Astrocyte (in vitro differentiated cells and primary cell): ENCODE results near the gene CCDC81. TPM values are rescaled to one million over a fixed set of nuclear protein-coding genes. Genes with fewer than 3 reads are reported as not detected.
A peak's percentile ranks its signal among the peaks of the same experiment; 100 is the strongest.

Source experiments
- DNase-seq: peaks from one replicate; pipeline ENCODE4 v3.0.0-alpha.2; 2010; ENCODE audit warnings: low read depth
- FAIRE-seq: peaks from 2 replicates; lab custom pipeline; 2011; peaks lifted over from hg19 to GRCh38; lab: Jason Lieb, UNC
- H2AFZ ChIP-seq: 2 replicates; pipeline ENCODE4 v1.6.0; 2012; ENCODE audit warnings: low read depth, low read length, inconsistent platforms
- H3K27ac ChIP-seq: 2 replicates; pipeline ENCODE4 v1.5.1; 2011; ENCODE audit warnings: low read depth, low read length, inconsistent platforms
- H3K27me3 ChIP-seq: 2 replicates; pipeline ENCODE4 v1.6.0; 2011; ENCODE audit warnings: low read length, inconsistent platforms; ENCODE audit not compliant: insufficient read depth
- H3K36me3 ChIP-seq: 2 replicates; pipeline ENCODE4 v1.5.1; 2011; ENCODE audit warnings: low read length, inconsistent platforms; ENCODE audit not compliant: insufficient read depth
- H3K4me1 ChIP-seq: 2 replicates; pipeline ENCODE4 v1.5.1; 2011; ENCODE audit warnings: low read length, inconsistent platforms; ENCODE audit not compliant: insufficient read depth
- H3K4me2 ChIP-seq: 2 replicates; pipeline ENCODE4 v1.6.0; 2012; ENCODE audit warnings: low read length, inconsistent platforms
- H3K4me3 ChIP-seq: 2 replicates; pipeline ENCODE4 v1.5.1; 2011; ENCODE audit warnings: low read depth, mild to moderate bottlenecking, low read length, inconsistent platforms; ENCODE audit not compliant: insufficient read depth
- H3K79me2 ChIP-seq: 2 replicates; pipeline ENCODE4 v1.6.0; 2012; ENCODE audit warnings: mild to moderate bottlenecking, low read length, inconsistent platforms; ENCODE audit not compliant: insufficient read depth
- H3K9ac ChIP-seq: 2 replicates; pipeline ENCODE4 v1.6.0; 2012; ENCODE audit warnings: mild to moderate bottlenecking, low read length, inconsistent platforms
- H3K9me3 ChIP-seq: 2 replicates; pipeline ENCODE4 v1.5.1; 2012; ENCODE audit warnings: low read depth, mild to moderate bottlenecking, low read length, inconsistent platforms; ENCODE audit not compliant: insufficient read depth
- H4K20me1 ChIP-seq: 2 replicates; pipeline ENCODE4 v1.6.0; 2012; ENCODE audit warnings: low read length, inconsistent platforms; ENCODE audit not compliant: insufficient read depth
- H3K27ac Mint-ChIP-seq: one replicate; pipeline ENCODE4 v1.8.0; 2021; ENCODE audit warnings: mild to moderate bottlenecking, mixed read lengths; ENCODE audit not compliant: unreplicated experiment
- H3K27me3 Mint-ChIP-seq: one replicate; pipeline ENCODE4 v1.8.0; 2021; ENCODE audit warnings: low read depth, mixed read lengths; ENCODE audit not compliant: unreplicated experiment
- H3K36me3 Mint-ChIP-seq: one replicate; pipeline ENCODE4 v1.8.0; 2021; ENCODE audit warnings: low read depth, mixed read lengths; ENCODE audit not compliant: unreplicated experiment
- H3K4me1 Mint-ChIP-seq: one replicate; pipeline ENCODE4 v1.8.0; 2021; ENCODE audit warnings: low read depth, mixed read lengths; ENCODE audit not compliant: unreplicated experiment
- H3K4me3 Mint-ChIP-seq: one replicate; pipeline ENCODE4 v1.8.0; 2021; ENCODE audit warnings: mild to moderate bottlenecking, moderate library complexity, mixed read lengths; ENCODE audit not compliant: unreplicated experiment
- H3K9me3 Mint-ChIP-seq: one replicate; pipeline ENCODE4 v1.8.0; 2021; ENCODE audit warnings: mild to moderate bottlenecking, mixed read lengths; ENCODE audit not compliant: unreplicated experiment
- EZH2 ChIP-seq: IDR thresholded peaks from 2 replicates; pipeline ENCODE4 v1.6.1; 2012; ENCODE audit warnings: mild to moderate bottlenecking, low read length, inconsistent platforms; ENCODE audit not compliant: insufficient read depth
- total RNA-seq: library from RNA; stranded (reverse); gene quantifications from 2 replicates; pipeline ENCODE4 v1.2.1, GENCODE V29; 2021
- TF ChIP-seq, protein P1 (sequence below): IDR thresholded peaks from 2 replicates; pipeline ENCODE4 v1.5.1; 2011; ENCODE audit warnings: low read depth, mild to moderate bottlenecking, inconsistent platforms, low read length, moderate library complexity; ENCODE audit not compliant: insufficient read depth

Gene CCDC81
- total RNA-seq, 1 donor from 2014 or later = 4.3 TPM

DNA sequence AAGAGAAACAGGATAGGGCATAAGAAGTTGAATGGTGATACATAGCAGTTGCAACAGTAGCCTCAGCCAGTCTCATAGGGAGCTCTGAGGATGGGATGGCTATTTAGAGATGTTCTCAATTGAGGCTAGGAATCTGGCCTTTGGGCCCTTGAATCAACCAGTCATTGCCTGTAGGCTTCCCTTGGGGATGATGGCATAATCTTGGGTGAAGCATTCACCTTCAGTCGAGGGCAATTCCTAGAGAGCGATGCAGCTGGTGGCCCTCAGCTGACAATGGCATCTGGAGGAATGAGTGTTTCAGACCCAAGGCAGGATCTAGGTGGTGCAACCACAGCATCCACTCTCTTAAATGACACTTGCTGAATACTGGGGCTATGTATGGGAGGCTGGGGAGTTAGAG, 61.0 kb downstream of the CCDC81 start:
- H4K20me1 ChIP-seq = no peaks in the 10 kb centered on the region
- no peak overlapping the region for H3K27ac Mint-ChIP-seq

DNA sequence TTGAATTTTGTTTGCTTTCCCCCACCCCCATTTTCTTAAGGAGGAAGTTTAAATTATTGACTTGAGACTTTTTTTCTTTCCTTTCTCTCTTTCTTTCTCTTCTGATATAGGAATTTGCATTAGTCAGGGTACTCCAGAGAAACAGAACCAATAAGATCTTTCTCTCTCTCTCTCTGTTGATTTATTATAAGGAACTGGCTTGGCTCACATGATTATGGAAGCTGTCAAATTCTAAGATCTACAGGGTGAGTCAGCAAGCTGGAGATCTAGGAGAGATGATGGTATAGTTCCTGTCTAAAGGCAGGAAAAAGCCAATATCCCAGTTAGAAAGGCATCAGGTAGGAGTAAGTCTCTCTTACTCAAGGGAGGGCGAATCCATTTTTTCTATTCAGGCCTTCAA, 64.0 kb downstream of the CCDC81 start:
- H3K4me3 Mint-ChIP-seq = no peak overlapping the region
- no peaks in the 10 kb centered on the region for H3K79me2 ChIP-seq
- peaks cover 8% of the 10 kb centered on the region for H3K36me3 Mint-ChIP-seq
- peaks cover 16% of the 10 kb centered on the region for H3K4me1 ChIP-seq
- no peak overlapping the region for H3K27ac ChIP-seq
- H3K4me3 ChIP-seq = no peak overlapping the region
- no peak for TF ChIP-seq EZH2
- TF ChIP-seq, protein P1, sequence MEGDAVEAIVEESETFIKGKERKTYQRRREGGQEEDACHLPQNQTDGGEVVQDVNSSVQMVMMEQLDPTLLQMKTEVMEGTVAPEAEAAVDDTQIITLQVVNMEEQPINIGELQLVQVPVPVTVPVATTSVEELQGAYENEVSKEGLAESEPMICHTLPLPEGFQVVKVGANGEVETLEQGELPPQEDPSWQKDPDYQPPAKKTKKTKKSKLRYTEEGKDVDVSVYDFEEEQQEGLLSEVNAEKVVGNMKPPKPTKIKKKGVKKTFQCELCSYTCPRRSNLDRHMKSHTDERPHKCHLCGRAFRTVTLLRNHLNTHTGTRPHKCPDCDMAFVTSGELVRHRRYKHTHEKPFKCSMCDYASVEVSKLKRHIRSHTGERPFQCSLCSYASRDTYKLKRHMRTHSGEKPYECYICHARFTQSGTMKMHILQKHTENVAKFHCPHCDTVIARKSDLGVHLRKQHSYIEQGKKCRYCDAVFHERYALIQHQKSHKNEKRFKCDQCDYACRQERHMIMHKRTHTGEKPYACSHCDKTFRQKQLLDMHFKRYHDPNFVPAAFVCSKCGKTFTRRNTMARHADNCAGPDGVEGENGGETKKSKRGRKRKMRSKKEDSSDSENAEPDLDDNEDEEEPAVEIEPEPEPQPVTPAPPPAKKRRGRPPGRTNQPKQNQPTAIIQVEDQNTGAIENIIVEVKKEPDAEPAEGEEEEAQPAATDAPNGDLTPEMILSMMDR = no peak
- no peaks in the 10 kb centered on the region for H4K20me1 ChIP-seq
- H3K9ac ChIP-seq = no peak overlapping the region
- H3K9me3 ChIP-seq = no peaks in the 10 kb centered on the region
- peaks cover under 1% of the 10 kb centered on the region for H3K9me3 Mint-ChIP-seq
- no peak overlapping the region for H3K4me2 ChIP-seq
- H3K4me1 Mint-ChIP-seq = peaks cover 20% of the 10 kb centered on the region
- H2AFZ ChIP-seq = no peak overlapping the region
- no peak overlapping the region for H3K27ac Mint-ChIP-seq
- H3K27me3 Mint-ChIP-seq = no peaks in the 10 kb centered on the region
- no peaks in the 10 kb centered on the region for H3K27me3 ChIP-seq
- no peaks in the 10 kb centered on the region for H3K36me3 ChIP-seq
- DNase-seq = peak; percentile 62
- FAIRE-seq = no peak

More for the DNA sequence above, 61.0 kb downstream of the CCDC81 start:
- Histone ChIP-seq H3K4me2 (no peak overlapping the region), H3K27me3 (no peaks in the 10 kb centered on the region), H2AFZ (no peak overlapping the region), H3K9me3 (no peaks in the 10 kb centered on the region), H3K79me2 (no peaks in the 10 kb centered on the region), H3K36me3 (peaks cover 2% of the 10 kb centered on the region), H3K27ac (no peak overlapping the region), H3K4me1 (peaks cover 8% of the 10 kb centered on the region), H3K9ac (no peak overlapping the region), H3K4me3 (no peak overlapping the region)
- TF ChIP-seq, protein P1 = no peak
- TF ChIP-seq EZH2 = no peak
- no peak for DNase-seq
- Mint-ChIP-seq H3K4me3 (no peak overlapping the region), H3K27me3 (no peaks in the 10 kb centered on the region), H3K4me1 (peaks cover 10% of the 10 kb centered on the region), H3K9me3 (peaks cover 10% of the 10 kb centered on the region), H3K36me3 (peaks cover 11% of the 10 kb centered on the region)
- no peak for FAIRE-seq

DNA sequence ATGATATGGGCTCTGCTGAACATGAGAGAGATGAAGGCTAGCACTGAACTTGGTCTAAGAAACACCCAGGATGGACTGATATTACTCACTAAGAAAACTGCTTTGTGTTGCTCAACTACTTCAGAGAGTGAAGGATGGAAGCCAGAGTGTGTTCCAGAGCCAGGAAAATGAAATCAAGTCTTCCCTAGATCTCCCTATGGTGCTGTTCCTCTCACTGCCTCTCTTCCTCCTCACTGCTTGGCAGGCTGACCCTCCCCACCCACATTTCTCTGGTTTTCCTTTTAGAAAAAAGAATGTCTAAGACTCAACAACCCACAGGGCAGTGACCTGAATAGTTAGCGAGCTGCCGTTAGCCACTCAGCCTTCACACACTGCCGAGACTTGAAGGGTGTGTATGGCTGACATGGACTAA, 65.6 kb downstream of the CCDC81 start:
- Histone ChIP-seq H3K79me2 (no peaks in the 10 kb centered on the region), H4K20me1 (no peaks in the 10 kb centered on the region), H2AFZ (no peak overlapping the region), H3K36me3 (no peaks in the 10 kb centered on the region), H3K27me3 (no peaks in the 10 kb centered on the region), H3K9ac (no peak overlapping the region), H3K4me2 (peak overlapping the region; percentile 13), H3K4me3 (no peak overlapping the region), H3K4me1 (peaks cover 16% of the 10 kb centered on the region), H3K27ac (no peak overlapping the region), H3K9me3 (no peaks in the 10 kb centered on the region)
- Mint-ChIP-seq H3K36me3 (peaks cover 16% of the 10 kb centered on the region), H3K9me3 (peaks cover 5% of the 10 kb centered on the region), H3K4me1 (peaks cover 22% of the 10 kb centered on the region), H3K27ac (peak overlapping the region; percentile 51), H3K4me3 (no peak overlapping the region), H3K27me3 (no peaks in the 10 kb centered on the region)
- no peak for FAIRE-seq
- peak; percentile 85 for DNase-seq
- TF ChIP-seq EZH2 = no peak
- TF ChIP-seq, protein P1 = no peak
